GM19035 (cell line): ENCODE results near the gene AGA.

Experiments
- ATAC-seq: cut with Tn5 transposase; IDR thresholded peaks from one replicate; pipeline ENCODE4 v1.9.1; 2021; ENCODE audit not compliant: unreplicated experiment

Gene AGA

DNA sequence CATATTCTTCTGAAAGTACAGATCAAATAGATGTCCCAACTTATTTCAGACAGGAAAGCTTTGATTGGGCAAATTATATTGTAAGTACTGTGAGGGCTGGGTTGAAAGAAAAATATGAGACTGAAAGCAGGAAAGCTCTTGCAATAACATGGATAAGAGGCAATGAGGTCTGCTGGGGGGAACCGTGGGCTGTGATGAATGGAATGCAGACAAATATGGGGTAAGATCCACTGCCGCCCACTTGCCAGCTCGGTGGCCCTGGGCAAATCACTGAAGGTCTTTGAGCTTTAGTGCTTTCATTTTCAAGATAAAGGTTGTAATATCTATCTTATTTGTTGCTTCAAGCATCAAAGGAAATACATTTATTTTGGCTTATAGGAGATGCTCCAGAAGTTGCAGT lies 51.0 kb downstream of the AGA start:
- no peak for ATAC-seq

DNA sequence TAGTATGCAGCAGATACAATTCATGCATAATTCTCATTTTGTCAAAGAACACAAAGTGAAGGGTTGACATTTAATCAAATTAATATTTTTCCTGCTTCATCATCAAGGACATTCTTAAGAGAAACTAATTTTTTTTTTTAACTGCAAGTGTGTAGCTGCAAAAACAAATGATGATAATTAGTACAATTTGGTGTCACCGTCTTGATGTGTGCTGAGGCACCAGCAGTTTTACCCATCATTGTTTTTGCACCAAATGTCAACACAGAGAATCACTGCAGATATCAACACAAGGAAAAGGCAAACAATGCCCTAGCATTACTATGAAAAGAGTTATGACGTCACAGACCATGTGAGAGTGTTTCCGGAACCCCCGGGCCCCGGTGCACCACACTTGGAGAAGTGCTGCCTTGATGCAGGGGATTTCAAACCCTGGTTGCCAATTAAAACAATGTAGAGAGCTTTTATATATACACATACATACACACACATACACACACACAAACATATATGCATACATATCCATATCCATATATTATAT lies 55.9 kb downstream of the AGA start:
- no peak for ATAC-seq

DNA sequence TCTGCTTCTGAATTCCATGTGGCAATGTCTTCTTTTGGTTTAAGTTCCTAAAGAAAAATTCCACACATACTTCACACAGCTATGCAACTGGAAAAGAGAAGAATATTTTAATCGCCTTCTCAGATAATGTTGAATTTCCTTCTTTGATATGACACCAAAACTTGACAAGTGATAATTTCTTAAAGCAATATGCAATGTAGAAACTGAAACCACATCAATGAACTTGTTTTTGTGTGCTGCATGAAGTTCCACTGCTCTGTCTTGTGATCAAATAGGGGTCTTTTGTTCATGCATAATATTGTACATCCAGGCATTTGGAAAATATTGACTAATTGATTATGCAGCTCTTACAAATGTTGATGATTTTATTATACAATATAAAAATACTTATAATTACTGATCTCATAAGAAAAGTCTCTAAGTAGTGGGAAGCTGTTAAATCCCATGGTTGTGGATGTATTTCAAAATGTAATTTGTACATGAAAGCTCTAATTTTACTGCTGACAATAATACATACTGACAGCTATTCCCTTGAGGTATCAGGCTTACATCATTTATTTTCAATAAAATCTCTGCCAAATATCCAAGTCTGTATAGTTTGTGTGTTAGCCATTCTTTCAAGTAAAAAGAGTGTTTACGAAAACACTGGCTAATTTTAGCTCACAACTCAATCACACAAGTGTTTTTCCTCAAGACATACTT lies 56.5 kb downstream of the AGA start:
- ATAC-seq: no peak

DNA sequence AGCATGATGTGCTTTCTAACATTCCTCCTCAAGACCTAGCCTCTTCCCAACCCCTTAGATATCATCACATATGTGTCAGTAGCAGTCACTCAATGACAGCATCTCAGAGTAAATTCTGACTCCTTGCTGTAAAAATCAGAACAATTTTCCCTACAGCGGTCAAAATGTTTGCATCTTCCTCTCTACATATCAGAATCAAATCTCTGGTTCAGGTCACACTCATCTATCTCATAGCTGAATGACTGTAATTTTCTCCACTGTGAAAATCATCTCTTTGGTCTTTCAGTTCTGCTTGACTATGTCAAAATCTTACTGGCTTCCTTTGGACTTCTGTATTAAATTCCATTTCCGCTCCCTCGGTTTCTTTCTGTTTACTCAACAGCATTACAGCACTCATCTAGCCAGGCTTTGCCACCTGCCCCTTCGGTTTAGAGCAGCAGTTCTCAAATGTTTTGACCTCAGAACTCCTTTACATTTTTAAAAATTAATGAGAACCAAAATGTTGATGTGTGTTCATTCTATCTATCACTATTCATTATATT lies 57.3 kb downstream of the AGA start:
- ATAC-seq: no peak

DNA sequence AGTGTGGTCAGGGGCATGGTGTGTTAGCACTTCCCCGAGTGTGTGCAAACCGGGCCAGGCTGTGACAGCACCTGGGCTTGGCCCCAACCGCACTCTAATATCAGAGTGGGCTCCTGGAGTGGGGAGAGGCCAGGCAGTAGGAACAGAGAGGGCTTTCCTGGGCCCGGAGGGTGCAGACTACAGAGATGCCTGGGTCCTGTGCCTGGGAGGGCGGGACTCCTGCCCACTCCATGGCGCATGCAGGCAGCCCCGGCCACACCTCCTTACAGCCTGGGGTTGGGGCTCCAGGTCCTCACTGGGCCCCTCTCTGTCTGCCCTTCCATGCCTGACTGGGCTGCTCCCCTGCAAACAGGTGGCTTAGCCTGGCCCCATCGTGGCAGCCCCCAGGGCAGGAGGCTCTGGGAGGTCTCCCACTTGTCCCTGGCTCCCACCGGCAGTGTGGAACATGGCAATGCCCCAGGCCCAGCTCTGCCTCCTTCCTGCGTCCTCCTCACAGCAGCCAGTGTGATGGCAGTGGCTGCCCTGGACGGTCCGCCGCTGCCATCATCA lies 60.4 kb downstream of the AGA start:
- ATAC-seq: no peak
